Femur (tissue), 1 donor: Measurements from ENCODE around the gene CFAP20.

Experiments
- DNase-seq: peaks from one replicate; pipeline ENCODE4 v3.0.0-alpha.2; 2017

Gene CFAP20

DNA sequence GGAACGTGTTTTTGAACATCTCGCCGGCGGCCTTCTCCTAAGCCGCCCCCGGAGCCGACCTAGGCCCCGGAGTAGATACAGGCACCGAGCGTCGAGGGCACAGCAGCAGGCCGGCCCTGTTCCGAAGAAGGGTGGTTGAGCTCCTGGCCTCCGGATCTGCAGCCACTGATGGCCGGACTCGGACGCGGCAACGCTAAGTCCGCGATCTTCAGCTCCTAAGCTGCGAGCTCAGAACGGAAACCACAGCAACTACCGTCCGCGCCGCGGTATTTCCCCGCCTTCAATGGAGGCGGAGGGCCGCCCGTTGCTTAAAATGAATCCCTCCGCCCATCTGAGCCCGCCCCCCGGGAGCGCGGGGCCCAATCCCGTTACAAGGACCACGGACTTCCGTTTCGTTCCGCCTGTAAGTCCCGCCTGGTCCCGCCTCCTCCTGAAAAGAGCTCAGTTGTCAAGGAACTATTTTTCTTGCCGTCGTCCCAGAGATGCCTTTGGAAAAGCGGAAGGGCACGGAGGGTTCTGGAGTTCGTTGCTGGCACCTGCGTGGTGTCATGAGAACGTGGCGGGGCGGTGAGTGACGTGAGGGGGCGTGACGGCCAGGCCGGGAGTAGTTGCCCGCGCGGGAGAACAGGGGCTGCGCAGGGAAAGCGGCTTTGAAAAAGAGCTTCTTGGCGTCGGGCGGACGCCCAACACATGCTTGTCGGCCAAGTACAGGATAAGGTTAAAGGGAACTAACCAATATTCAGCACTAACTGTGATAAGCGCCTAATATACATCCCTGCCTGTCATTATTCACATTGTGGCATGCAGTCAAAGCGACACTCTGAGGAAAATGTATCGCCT lies at the start of gene CFAP20:
CFAP20 (minus strand) TSS at position 285 of the 840 bp plus-strand sequence; CDS start at position 19, 266 bp downstream.
- peak; percentile 99 for DNase-seq

DNA sequence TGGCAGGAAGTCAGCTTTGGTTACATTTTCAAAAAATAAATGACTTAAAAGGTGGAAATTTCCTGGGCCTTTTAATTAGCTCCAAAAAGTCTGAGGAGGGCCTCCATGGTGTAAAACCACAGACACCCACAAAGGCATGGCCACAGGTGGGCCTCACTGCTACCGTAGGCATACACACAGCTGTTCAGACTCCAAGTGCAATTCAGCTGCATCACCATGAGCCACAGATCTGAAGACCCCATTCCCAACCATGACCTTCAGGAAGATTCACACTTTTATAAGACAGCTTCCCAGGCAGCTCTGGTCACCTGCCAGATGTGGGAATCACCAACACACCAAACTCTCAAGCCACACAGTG lies 48.2 kb upstream of the CFAP20 start:
- DNase-seq = no peak

DNA sequence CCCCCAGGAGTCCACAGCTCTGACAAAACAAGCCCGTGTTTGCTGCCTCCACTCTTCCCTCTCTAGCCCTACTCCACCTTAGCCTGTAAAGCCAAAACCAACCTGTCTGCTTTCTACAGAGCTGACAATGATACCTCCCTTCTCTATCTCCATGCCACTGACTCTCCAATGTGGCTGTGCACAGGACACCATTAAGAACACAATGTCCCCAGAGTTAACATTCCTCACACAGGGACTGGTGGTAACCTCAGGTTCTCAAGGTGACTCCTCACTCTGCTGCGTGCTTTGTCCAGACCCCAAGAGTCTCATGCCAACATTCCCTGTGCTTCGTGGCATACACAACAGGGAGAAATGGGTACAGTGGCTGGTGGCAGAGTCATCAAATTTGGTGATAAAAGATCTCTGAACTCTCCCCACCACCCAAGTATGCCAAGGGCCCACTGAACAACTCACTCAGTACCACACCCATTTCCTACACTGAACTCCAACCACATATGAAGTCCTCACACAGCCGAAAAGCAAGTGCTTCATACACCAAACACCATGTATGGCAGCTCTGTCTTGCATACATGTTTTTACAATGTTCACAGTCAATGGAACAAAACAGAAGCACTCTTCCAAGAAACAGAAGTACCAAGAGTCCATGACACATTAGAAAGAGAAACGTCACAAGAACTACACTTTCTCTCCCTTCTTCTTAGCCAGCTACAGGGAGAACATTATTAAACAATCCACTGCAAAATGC lies 47.6 kb upstream of the CFAP20 start:
- DNase-seq = no peak

DNA sequence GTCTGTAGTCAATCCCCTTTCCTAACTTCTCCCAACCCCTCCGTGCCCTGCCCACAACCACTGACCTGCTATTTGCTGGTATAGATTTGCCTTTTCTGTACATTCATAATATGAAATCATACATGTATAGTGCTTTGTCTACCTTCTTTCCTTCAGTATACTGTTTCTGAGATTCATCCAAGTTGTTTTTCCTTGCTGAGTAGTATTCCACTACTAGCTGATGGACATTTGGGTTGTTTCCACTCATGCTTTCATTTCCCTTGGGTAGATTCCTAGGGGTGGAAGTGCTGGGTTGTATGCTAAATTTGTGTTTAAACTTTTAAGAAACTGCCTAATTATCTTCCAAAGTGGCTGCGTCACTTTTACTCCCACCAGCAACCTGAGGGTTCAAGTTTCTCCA lies 41.0 kb upstream of the CFAP20 start:
- DNase-seq = no peak

DNA sequence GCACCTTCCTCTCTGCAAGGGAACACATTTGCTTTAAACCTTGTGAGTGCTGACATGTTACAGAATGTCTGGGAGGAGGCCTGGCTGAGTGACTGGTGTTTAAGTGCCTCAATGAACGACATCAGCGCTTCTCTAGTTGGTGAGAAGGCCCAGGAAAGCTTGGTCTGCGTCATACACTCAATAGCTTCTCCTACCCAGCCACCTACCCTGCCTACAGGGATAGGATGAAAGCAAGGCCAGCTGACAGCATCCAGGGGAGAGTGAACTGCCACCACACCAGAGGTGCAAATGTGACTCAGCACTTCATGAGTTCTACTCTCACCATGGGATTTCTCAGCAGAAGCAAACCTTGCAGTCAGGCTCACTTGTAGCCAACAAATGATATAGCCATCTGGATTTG lies 31.7 kb upstream of the CFAP20 start:
- DNase-seq = no peak

DNA sequence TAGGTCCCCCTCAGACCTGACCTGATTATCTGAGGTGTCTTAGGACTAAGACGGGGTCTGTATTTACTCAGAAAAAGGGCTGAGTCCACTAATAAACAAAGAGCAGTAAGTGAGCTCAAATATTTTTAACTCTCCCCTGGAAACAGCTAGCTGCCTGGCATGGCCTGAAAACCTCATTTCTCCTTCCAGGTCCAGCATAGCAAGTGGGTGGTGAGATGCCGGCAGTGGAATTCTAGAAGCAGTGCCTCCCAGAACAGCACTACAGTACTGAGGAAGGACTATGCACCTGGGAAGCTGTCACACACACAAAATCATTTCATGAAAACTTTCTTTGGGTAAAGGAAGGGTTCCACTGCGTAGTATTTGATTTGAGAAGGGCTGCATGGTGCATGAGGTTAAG lies 29.5 kb upstream of the CFAP20 start:
- DNase-seq = no peak

DNA sequence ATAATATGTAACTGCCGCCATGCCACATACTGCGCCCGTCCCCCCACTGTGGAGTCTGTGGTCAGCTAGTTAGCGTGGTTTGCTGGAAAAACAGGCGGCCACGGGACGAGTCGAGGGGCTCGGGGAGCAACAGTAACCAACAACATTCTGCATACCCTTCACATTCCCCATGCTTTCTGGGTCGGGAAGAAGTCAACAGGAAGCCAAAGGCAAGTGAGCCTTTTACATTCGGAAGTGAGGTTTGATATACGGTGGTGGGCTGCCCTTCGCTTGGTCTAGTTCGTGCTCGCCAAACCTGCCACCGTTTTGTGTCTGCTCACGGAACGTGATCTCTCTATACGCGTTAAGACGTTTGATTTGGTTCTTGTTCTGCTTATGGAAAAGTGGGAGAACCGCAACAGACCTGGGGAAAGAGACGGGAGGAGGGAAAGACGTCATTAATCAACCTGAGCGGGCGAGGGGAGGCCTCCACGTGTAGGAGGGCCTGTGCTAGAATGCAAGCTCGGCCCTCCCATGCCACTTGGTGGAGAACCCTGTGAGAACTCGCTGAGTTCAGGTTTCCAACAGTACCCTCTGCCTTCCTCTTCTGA lies 28.9 kb upstream of the CFAP20 start:
- DNase-seq = no peak

DNA sequence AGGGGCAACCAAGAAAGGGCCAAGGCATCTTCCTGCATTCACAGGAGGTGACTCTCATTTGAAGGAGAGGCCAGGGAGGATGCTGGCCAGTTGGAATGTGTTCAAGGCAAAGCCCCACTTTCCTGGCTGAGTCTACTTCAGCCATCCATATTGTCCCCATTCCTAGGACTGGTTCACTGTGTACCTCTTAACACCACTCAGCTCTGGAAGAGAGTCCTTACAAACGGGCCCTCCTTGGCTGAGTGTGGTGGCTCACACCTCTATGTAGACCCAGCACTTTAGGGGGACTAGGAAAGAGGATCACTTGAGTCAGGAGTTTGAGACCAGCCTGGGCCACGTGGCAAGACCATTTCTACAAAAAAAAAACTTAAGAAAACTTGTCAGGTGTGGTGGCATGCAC lies 28.1 kb upstream of the CFAP20 start:
- DNase-seq = no peak

DNA sequence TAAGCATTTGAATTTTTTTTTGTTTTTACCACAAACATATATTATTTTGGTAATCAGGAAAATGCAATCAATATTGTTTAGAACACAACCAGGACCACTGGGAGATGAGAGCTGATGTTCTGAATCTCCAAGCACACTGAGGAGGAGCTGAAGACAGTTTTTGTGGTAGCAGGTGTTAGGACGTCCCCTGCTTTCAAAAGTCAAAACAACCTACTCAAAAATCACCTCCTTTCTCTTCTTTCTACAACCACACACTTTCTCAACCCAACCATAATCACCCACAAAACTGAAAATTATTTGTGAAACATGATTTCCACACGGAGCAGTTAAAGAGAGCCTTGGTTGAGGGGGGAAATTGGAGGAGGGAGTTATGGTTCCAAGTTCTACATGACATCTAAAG lies 26.7 kb upstream of the CFAP20 start:
- no peak for DNase-seq

DNA sequence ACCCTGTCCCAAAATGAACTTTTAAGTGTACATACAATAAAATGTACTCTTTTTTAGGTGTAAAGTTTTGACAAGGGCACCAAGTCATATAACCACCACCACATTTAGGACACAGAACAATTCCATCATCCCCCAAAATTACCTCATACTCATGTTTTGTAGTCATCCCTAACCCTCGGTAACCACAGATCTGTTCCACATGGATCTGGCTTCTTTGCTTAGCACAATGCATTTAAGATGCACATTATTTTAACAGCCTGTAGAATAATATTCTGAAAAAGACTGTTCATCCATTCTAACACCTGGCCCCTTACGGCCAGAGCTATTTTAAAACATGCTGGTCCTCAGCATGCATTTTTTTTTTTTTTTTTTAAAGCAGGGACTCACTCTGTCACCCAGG lies 25.2 kb upstream of the CFAP20 start:
- DNase-seq = no peak

DNA sequence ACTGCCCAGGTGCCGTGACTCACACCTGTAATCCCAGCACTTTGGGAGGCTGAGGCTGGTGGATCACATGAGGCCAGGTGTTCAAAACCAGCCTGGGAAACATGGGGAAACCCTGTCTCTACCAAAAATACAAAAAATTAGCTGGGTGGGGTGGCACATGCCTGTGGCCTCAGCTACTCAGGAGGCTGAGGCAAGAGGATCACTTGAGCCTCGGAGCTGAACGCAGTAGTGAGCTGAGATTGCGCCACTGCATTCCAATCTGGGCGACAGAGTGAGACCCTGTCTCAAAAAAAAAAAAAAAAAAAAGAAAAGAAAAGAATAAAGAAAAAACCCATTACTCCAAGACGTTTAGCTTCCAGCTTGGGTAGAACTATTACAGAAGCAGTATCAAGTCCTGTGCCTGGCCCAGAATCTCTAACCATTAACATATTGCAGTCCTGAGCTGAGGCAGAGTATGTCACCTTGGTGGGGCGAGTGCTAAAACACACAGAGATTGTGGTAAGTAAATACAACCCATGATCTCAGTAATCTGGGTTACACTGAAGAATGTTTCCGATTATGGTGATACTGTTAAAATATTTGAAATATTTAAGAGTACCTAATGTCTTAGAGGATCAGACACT lies 23.2 kb upstream of the CFAP20 start:
- no peak for DNase-seq

DNA sequence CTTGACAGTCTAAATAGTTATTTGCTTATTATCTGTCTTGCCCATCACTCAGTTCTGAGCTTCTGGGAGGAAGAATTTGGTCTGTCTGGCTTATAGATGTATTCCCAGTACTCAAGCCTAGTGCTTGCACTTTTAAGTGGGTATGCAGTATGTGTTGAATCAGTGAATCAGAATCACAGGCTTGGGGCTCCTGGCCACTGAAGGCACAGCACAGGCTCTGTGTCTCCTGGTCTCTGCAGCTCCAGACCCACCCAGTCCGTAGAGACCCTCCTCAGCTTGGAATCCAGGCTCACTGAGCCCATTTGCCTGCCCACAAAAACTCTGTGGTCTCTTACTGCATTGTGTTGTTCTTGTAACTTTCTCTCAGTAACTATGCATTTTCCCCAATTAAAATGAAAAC lies 19.3 kb upstream of the CFAP20 start:
- no peak for DNase-seq

DNA sequence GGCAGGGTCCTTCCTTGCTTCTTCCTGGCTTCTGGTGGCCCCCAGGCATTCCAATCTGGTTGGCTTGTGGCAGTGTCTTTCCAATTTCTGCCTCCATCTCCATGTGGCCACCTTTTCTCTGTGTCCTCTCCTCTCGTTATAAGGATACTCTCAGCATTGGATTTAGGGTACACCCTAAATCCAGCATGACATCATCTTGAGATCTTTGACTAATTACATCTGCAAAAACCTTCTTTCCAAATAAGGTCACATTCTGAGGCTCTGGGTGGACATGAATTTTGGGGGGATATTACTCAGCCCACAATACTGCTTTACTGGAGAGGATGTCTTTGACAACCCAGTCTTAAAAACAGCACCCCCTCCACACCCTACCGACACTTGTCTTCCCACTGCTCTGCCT lies 18.9 kb upstream of the CFAP20 start:
- no peak for DNase-seq

DNA sequence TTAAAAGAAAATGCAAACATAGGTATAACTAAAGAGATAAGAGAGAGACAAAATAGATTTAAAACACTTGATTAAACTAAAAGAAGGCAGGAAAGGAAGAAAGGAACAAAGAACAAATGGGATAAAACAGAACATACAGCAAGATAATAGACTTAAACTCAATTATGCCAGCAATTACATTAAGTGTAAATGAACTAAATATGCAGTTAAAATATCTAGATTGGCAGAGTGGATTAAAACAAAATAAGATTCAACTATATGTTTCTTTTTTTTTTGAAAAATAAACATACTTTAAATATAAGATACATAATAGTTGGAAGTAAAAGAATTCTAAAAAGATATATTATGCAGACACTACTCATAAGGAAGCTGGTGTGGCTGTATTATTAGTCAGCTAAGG lies 9.7 kb upstream of the CFAP20 start:
- no peak for DNase-seq

DNA sequence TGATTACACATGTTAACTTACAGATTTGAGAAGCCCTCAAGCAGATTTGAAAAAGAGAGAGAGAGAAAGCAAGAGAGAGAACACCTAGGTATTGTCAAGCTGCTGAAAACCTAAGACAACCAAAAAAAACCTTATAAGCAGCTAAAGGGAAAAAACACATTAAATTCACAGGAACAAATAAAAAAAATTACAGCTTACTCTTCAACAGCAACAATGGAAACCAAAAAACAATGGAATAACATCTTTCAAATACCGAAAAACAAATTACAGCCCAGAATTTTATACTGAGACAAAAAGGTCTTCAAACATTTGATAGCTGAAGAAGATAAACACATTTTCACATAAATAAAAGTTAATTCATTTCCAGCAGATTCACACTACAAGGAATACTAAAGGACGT lies 8.4 kb upstream of the CFAP20 start:
- no peak for DNase-seq

DNA sequence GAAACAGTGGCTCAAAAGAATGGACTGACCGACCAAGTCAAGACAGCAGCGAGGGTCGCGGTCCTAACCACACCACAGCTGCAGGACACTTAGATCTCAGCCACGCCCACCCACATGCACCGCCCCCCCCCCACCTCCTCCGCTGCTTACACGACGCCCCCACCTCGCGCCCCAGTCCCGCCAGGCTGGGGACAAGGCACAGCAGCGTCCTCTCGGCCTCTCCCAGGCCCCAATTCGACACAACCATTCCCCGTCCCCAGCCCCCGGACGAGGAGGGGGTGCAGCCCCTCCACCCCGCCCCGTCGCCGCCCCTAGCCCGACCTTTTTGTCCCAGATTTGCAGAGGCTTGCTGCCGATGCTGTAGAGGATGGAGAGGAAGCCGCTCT lies 477 bp downstream of the CFAP20 start:
- peak; percentile 74 for DNase-seq

DNA sequence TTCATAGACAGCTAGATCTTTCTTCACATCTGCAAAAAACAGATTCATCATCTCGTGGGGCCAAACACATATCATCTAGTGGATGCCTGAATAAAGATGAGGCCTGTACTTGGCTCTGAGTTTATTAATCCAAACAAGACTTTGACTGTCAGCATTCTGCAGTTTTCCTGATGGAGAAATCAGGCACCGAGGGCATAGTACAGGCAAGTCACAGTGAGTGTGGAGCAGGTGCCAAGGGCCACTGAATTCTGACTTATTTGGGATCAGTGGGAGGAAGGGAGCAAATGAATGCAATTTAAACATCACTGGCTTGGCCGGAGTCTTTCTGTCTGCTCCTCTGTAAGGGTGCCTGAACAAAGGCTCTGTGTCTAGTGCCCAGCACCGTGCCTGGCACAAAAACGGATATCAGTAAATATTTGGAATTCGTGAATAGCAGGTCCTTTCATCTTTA lies 975 bp downstream of the CFAP20 start:
- DNase-seq = peak; percentile 22

DNA sequence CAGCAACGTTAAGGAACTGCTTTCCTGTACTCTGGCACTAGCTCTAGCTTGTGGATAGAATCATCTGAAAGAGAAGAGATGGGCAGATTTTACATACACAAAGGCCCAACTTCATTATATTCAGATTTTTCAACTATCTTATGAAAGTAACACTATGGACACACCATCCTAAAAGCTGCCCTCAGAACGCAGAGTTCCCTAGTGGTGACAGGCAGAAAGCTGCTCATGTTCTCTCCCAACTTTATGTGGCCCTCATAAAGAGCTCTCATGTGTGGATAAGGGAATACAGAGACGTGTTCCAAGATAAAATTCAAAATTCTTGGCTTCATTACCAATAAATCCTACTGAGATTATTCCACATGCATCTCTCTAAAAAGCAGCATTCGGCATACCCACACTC lies 1.5 kb downstream of the CFAP20 start:
- no peak for DNase-seq

DNA sequence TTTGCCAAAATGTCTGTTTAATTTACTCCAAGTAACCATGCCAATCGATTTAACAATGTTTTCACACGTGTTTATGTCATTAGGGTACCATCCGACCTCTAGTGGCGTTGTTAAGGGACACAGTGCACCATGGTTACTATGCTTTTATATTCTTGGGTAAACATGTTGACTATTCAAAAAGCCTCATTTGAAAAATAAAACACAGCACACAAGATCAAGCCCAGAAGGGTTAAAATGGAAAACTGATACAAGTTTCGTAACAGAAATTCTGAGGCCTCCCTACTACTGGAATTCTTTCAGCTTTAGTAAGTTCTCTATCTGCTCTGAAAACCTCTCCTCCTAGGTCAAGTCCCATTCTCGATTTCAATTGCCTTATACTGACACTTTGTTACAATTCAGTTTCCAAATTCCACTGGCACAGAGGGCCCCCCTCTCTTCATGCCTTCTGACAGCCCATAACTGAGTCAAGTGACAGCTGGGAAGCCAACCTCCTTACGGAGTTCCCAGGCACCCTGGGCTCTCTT lies 2.1 kb downstream of the CFAP20 start:
- DNase-seq = peak; percentile 31

DNA sequence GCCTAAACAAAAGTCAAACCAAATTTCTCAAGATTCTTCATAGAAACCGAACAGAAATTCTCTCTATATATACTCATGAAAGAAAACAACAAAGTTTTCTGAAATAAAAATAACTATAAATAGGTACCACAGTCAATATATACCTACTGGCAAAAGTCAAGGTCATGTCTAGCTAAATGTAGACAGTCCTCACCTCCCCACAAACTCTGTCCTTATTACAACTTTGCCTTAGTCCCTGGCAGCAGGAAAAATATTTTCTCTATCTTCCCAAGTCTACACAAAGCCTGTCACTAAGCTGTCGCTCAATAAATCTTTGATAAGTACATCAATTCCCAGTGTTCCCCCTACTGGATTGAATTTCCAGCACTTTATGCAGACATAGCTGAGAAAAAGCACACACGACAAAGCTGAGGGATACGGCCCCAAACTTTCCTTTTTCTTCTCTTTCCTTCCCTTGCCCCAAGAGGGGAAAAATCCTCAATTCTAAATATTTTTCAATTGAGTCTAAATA lies 2.7 kb downstream of the CFAP20 start:
- DNase-seq = no peak

DNA sequence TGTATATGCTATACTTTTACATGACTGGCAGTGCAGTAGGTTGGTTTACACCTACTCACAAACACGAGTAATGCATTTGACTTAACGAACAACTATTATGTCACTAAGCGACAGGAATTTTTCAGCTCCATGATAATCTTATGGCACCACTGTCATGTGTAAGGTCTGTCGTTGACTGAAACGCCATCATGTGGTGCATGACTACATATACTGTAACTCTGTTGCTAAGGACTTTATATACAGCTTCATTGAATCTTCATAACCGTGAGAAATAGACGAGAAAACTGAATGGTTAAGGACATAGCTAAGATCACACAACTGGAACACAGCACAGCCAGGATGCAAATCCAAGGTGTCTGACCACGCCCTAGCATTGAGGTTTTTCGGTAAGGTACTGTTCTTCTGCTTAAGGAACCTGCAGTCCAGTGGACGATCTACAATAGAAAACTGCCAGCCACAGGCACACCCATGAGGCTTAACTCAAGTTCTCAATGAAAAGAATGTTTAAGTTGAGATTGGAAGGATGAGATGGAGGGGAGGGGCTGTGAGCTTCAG lies 3.3 kb downstream of the CFAP20 start:
- no peak for DNase-seq

DNA sequence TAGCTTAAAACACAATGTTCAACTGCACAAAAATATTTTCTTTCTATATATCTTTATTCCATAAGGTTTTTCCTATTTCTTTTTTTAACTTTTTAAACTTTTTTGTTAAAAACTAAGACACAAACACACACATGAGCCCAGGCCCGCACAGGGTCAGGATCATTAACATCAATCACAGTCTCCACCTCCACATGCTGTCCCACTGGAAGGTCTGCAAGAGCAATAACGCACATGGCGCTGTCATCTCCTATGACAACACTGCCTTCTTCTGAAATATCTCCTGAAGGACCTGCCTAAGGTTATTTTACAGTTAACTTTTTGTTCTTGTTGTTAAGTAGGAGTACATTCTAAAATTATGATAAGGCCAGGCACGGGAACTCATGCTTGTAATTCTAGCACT lies 4.1 kb downstream of the CFAP20 start:
- DNase-seq = no peak

DNA sequence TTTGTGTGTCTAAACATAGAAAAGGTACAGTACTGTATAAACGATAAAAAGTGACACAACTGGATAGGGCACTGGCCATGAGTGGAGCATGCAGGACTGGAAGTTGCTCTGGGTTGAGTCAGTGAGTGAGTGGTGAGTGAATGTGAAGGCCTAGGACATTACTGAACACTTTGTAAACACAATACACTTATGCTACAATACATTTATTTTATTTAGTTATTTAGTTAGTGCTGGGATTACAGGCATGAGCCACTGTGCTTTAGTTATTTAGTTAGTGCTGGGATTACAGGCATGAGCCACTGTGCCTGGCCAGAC lies 4.6 kb downstream of the CFAP20 start:
- no peak for DNase-seq
